AG08396 (cell line): ENCODE results near the gene RASSF6.
"Not testable (repeated sequence)": the region's sequence is repeated elsewhere in the genome, so short reads cannot be mapped to it uniquely, and the experiment has no call there.

Source experiments
- DNase-seq: peaks from one replicate; pipeline ENCODE4 v3.0.0; 2012; ENCODE audit warnings: low spot score, mixed read lengths

The RASSF6 gene

DNA sequence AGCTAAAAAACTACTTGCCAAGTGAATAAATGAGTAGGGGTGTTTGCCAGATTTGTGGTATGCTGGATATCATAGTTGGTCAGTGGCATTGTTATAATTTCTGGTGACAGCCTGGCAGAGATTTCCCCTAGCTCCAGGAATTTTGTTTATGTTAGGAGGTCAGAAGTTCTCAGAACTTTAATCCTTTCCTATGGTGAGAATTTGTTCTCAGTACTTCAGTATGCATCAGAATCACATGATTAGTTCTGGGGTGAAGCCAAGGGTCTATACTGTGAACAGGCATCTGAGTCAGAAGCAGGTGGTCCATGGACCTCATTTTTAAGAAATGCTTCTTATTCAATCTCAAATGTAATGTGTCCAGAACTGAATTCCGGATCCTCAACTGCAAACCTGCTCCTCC, 10.5 kb downstream of the RASSF6 start:
- DNase-seq: no peak

DNA sequence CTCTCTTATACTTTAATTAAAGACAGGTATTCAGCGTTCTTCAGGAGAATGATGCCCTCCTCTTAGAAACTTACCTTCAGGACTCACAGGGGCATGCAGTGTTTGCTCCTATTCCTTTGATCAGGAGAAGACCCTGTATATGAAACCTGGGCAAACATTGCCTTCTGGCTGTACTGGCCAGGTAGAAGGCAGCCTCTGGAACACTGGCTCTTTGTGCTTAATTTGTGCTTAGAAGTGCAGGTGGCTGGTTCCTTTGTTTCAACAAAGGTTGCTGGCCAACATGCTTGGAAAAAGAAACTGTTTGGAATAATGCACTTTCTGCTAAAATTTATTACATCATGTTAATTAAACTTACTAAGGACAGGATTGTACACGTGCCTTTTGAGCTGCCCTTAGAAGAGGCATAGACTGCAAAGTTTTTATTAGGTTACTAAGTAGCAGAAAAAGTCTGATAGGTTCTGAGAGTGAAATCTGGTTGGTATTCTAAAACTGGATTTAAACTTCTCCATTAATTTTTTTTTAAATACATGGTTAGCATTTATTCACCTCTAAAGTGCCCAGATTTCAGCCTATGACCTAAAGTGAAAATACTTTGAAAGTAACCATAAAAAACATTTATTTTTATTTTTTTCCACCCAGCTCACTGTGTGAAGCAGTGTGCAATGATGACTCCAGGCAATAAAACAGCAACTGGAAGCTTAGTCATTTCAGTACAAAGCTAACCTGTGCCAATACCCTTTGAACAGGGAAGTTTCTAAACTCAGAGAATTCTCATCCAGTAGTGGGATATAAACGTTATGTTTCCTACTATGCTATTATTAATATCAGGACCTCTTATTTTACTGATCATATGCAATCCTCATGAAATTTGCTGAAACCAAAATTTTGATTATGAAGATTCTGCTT, 11.3 kb downstream of the RASSF6 start:
- DNase-seq: no peak

DNA sequence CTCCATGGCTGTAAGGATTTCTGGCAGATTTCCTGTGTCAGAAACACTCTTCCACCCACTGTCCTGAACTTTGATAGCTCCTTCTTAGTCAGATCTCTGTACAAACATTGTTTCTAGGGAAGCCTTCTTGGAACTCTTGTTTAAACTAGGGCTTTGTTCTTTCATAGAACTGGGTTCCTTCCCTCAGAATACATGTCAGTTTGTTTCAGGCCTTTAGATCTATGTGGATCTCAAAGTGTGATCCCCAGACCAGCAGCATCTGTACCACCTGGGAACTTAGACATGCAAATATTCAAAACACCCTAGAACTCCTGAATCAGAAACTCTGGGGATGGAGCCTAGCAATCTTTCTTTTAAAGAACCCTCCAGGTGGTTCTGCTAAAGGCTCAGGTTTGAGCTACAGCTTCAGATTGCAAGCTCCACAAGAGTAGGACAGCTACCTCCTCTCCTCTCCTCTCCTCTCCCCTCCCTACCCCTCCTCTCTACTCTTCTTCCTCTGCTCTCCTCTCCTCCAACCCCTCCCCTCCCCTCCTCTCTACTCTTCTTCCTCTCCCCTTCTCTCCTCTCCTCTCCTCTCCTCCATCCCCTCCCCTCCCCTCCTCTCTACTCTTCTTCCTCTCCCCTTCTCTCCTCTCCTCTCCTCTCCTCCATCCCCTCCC, 12.7 kb downstream of the RASSF6 start:
- DNase-seq: no peak

- DNase-seq: no peak
Measured at GRCh38 chr4:73606465-73606974, 13.7 kb downstream of the RASSF6 start.

DNA sequence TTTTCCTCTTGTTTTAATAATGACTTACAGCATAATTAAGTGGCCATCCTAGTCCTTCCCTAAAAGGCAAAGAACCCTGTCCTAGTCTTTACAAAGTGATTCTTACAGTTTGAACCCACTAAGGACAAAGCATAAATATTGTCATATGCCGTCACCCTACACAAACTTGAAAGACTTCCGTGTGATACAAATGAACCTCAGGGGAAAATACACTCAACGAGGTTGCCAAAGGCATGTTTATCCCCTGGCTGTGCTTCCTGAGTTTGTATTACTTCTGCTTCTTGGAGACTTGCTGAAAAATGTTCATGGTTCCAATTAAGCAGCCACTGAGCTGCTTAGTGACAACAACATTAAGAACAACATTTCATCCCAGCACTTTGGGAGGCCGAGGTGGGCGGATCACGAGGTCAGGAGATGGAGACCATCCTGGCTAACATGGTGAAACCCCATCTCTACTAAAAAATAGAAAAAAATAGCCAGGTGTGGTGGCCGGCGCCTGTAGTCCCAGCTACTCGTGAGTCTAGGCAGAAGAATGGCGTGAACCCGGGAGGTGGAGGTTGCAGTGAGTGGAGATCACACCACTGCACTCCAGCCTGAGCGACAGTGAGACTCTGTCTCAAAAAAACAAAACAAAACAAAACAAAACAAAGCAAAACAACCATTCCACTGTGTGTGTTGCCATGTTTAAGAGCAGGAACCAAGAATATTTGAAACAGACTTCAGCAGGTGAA, 16.2 kb downstream of the RASSF6 start:
- no peak for DNase-seq

GRCh38 chr4:73603271-73603710, 16.9 kb downstream of the RASSF6 start:
- DNase-seq: no peak

DNA sequence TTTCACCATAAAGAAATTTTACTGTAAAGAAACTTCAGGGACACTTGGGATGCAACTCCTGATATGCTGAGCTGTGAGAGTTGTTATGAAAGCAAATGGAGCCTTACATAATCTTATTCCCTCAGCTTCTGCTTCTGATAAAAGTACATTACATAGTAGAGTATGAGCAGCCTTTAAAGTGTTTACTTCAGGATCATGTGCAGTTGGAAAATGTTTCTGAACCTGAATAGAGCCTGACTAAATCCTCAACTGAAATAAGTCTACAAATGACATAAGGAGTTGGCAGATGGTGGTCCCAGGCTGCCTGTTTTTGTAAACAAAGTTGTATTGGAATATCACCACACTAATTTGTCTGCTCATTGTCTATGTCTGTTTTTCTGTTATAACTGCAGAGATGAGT, 19.3 kb downstream of the RASSF6 start:
- DNase-seq: no peak

DNA sequence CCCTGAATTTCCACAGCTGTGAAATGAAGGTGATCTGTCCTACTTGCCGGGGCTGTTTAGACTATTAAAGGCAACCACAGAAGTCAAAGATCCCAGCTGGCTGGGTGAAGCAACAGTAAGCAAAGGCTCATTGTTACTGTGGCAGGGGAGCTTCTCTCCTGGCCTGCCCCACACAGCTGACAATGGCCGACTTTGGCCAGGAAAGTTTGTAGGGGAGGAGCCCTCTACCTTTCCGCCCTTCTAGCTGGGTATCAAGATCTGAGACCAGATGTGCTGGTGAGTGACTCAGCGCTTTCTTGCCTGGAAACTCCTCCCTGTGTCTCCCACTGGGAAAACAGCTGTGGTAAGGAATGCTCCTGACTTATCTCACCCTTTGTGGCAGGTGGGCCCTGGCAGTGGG, 21.1 kb downstream of the RASSF6 start:
- peak; percentile 33 for DNase-seq

GRCh38 chr4:73597594-73597993, 22.6 kb downstream of the RASSF6 start:
- DNase-seq: no peak

DNA sequence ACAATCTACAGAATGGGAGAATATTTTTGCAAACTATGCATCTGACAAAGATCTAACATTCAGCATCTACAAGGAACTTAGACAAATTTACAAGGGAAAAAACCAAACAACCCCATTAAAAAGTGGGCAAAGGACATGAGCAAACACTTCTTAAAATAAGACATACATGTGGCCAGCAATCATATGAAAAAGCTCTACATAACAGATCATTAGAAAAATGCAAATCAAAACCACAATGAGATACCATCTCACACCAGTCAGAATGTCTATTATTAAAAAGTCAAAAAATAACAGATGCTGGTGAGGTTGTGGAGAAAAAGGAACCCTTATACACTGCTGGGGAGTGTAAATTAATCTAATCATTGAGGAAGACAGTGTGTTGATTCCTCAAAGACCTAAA, 23.1 kb downstream of the RASSF6 start:
- not testable (repeated sequence) for DNase-seq

DNA sequence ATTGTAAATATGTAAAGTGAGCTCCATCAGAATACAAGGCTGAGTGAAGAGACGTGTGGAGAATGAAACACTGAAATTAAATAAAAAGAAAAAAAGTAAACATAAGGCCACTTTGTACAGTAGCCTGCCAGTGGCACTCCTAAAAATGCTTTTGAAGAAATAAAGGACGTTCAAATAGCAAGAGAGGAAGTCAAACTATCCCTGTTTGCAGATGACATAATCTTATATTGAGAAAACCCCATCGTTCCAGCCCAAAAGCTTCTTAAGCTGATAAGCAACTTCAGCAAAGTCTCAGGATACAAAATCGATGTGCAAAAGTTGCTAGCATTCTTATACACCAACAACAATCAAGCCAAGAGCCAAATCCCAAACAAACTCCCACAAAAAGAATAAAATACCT, 24.2 kb downstream of the RASSF6 start:
- no peak for DNase-seq

DNA sequence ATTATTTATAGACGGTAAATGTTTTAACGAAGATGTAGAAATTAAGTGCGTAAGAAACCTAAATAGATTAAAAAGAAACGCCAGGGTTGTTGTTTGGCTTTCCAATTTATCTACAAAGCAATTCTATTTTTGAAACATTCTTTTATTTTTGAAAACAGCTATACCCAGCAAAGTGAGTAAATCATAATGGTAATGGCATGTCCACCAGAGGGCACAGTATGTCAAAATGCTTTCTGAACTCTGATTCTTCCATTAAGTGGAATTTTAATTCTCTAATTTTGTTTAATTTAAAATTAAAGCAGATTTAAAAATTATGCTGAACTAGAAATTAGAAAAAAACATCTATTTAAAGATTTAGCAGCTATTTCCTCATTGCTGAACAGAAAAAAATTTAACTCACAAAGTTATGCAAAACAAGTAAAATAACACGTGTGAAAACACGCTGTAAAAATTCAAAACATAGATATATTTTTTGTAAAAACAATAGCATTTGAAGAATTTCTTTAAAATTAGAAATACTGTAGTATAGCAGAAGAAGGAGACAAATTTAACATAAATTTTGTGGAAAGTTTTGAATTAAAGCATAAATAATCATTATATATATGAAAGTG, 26.5 kb downstream of the RASSF6 start:
- no peak for DNase-seq

DNA sequence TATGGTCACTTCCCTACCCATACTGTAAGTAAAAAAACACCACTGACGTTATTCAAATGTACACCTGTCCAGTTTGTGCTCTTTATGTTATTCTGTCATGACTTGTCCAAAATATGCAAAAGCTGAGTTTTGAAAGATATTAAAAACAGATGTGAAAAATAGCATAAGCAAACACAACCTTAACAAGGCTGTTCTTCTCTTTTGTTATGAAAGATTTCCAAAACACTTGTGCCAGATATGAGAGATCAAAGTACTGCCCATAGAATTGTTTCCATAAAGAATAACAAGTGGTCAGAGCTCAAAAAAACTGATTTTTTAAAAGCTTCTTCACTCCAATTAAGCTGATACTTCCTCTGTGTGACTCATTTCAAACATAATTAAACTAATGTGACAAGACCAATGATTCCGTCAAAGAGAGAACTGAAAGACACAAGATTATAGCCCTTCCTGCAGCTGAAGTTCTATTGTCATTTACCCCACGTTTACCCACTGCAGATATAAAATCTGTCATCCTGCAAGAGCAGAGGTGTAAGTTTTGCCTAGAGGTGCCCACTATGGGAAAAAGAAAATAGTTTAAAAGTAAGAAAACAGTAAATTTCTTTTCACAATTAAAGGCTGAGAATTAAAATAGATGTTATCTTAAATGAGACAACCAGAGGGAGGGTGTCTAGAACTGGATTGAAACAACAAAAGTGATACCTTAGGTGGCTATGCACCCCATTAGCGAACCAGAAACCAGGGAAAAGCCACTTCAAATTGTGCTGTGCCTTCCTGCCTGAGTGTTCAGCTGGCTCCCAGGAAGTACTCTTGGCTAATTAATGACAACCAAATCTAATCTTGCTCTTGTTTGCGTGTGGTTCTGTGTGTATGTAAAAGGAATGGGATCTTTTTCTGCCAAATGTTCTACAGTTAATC, 30.1 kb downstream of the RASSF6 start:
- no peak for DNase-seq

- DNase-seq: no peak
Measured at GRCh38 chr4:73589261-73589847, 30.9 kb downstream of the RASSF6 start.

- DNase-seq: no peak
Measured at GRCh38 chr4:73588613-73589012, 31.6 kb downstream of the RASSF6 start.

- no peak for DNase-seq
Measured at GRCh38 chr4:73586666-73587065, 33.6 kb downstream of the RASSF6 start.

GRCh38 chr4:73586040-73586439, 34.2 kb downstream of the RASSF6 start:
- DNase-seq: no peak

DNA sequence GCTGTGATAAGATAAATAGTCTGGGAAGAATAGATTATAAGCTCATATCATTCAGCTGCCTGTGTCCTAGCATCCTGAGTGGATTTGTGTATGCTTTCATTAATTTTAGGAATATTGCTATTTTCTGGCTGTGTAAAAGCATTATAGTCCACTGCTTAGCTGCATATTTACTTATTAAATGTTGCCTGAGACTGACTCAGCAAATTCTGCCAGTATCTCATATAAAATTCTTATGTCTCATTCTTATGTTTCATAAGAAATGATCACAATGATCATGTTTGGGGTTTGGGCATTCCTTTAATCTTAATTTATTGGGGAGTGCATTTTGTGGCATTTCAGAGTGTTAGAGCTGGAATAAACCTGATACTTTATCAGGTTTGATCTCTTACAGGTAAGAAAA, 34.9 kb downstream of the RASSF6 start:
- DNase-seq: no peak

GRCh38 chr4:73583666-73584065, 36.6 kb downstream of the RASSF6 start:
- DNase-seq: no peak

GRCh38 chr4:73577371-73577770, 42.9 kb downstream of the RASSF6 start:
- no peak for DNase-seq

DNA sequence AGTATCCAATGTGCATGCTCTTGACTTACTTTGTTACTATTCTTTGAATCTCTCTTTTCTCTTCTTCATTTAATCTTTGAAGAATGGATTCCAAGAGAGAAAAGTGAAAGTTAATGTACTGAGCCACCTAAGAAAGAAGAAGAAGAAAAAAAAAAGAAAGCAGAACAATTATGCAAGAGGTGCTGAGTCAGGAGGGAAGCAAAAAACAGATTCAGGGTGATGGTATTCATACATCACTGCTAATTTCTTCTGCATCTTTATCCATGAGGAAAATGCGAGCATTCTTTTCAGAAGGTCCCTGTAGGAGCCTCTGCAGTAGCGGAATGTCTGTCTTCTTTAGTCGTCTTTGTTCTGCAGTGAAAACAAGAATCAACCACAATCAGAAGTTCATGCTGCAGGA, 43.9 kb downstream of the RASSF6 start:
- no peak for DNase-seq
